HepG2 (cell line): ENCODE data around the gene EHD1. TPM values are rescaled to one million over a fixed set of nuclear protein-coding genes. Genes with fewer than 3 reads are reported as not detected.
A peak's percentile ranks its signal among the peaks of the same experiment; 100 is the strongest.

Experiments used
- ATAC-seq: fragments of 200-7000 bp; cut with Tn5 transposase; 3 replicates; pipeline ENCODE4 v1.9.1; 2020; ENCODE audit warnings: mild to moderate bottlenecking, moderate library complexity
- Bru-seq: library from RNA; stranded (reverse); fragments of 400-500 nt; gene quantifications from one replicate; lab custom pipeline; 2021; lab: Mats Ljungman, UMichigan
- BruChase-seq, 2 experiments: library from RNA; stranded (reverse); fragments of 400-500 nt; gene quantifications; one replicate each; lab custom pipeline; 2021; lab: Mats Ljungman, UMichigan
- BruUV-seq: library from RNA; stranded (reverse); fragments of 400-500 nt; replicated peaks from 2 replicates; lab custom pipeline; 2021; lab: Mats Ljungman, UMichigan
- CTCF ChIA-PET: fragments of 300-600 bp; formaldehyde crosslinking; extraction: SDS; loops from one replicate; lab custom pipeline; 2021; ENCODE audit warnings: low total read pairs, inconsistent platforms, low intra/inter-chr PET ratio; lab: Yijun Ruan, JAX
- POLR2A ChIA-PET: fragments of 350-600 bp; sonication (Branson Sonifier 250); formaldehyde crosslinking; loops from one replicate; lab custom pipeline; 2020; ENCODE audit warnings: antibody characterized with exemption, inconsistent platforms; lab: Yijun Ruan, JAX
- DNase-seq: peaks from one replicate; pipeline ENCODE4 v3.0.0-alpha.2; 2015; ENCODE audit warnings: low spot score
- FAIRE-seq: peaks from 3 replicates; lab custom pipeline; 2011; peaks lifted over from hg19 to GRCh38; lab: Jason Lieb, UNC
- H2AFZ ChIP-seq: one replicate; pipeline ENCODE4 v1.6.1; 2011; ENCODE audit warnings: low read length, inconsistent platforms
- H3K27ac ChIP-seq: fragments of 300-600 bp; 3 replicates; pipeline ENCODE4 v1.8.0; 2011; ENCODE audit warnings: mixed run types, mild to moderate bottlenecking, mixed read lengths, low read length, inconsistent platforms; ENCODE audit not compliant: insufficient read depth; ENCODE audit errors: extremely low read length
- H3K27me3 ChIP-seq, 2 experiments: fragments of 200-600 bp in 1 of 2; 2 replicates in 1 of 2; 3 replicates in 1 of 2; pipeline versions ENCODE4 v1.6.0 to v1.8.0; 2011; ENCODE audit warnings: low read length in 2 of 2, mild to moderate bottlenecking in 2 of 2, moderate library complexity in 2 of 2, inconsistent platforms in 1 of 2; ENCODE audit not compliant: insufficient read depth in 2 of 2, control insufficient read depth in 1 of 2
- H3K36me3 ChIP-seq, 2 experiments: fragments of 200-600 bp in 1 of 2; replicated peaks in 1 of 2; 2 replicates in 1 of 2; 3 replicates in 1 of 2; pipeline versions ENCODE4 v1.5.1 to v1.8.0; 2011; ENCODE audit warnings: low read length in 2 of 2, inconsistent platforms in 1 of 2; ENCODE audit not compliant: insufficient read depth in 2 of 2, control insufficient read depth in 1 of 2
- H3K4me1 ChIP-seq: 2 replicates; pipeline ENCODE4 v1.5.1; 2012; ENCODE audit warnings: low read length, inconsistent platforms; ENCODE audit not compliant: insufficient read depth
- H3K4me2 ChIP-seq: 2 replicates; pipeline ENCODE4 v1.6.0; 2011; ENCODE audit warnings: low read depth, low read length, inconsistent platforms
- H3K4me3 ChIP-seq, 3 experiments: fragments of 200-600 bp in 1 of 3; sonication (generic), shearing (Covaris generic) in 1 of 3; replicated peaks in 1 of 3; 2 replicates each; pipeline ENCODE4 v1.5.1; 2011 to 2016; ENCODE audit warnings: low read length in 3 of 3, inconsistent platforms in 2 of 3, low read depth in 2 of 3, mild to moderate bottlenecking in 2 of 3, control low read depth in 1 of 3, mixed read lengths in 1 of 3; ENCODE audit not compliant: insufficient read depth in 1 of 3
- H3K79me2 ChIP-seq: one replicate; pipeline ENCODE4 v1.6.1; 2011; ENCODE audit warnings: low read length, inconsistent platforms; ENCODE audit not compliant: insufficient read depth
- H3K9ac ChIP-seq: 2 replicates; pipeline ENCODE4 v1.6.0; 2011; ENCODE audit warnings: mild to moderate bottlenecking, low read depth, low read length, inconsistent platforms; ENCODE audit not compliant: insufficient read depth
- H3K9me3 ChIP-seq: 2 replicates; pipeline ENCODE4 v1.5.1; 2012; ENCODE audit warnings: mild to moderate bottlenecking, low read length
- H4K20me1 ChIP-seq: 2 replicates; pipeline ENCODE4 v1.6.0; 2011; ENCODE audit warnings: inconsistent platforms, mild to moderate bottlenecking, low read length, moderate library complexity; ENCODE audit not compliant: insufficient read depth
- ATRX ChIP-seq: sonication (generic); formaldehyde crosslinking; IDR thresholded peaks from 2 replicates; pipeline ENCODE4 v1.4.0; 2020; ENCODE audit warnings: missing genetic modification reagents, borderline replicate concordance
- JDP2 ChIP-seq: sonication (generic); formaldehyde crosslinking; IDR thresholded peaks from 2 replicates; pipeline ENCODE4 v1.8.1; 2022; ENCODE audit warnings: missing genetic modification reagents, borderline replicate concordance
- MXD4 ChIP-seq: IDR thresholded peaks from 2 replicates; pipeline ENCODE4 v1.6.1; 2016; ENCODE audit warnings: mild to moderate bottlenecking, missing biosample characterization, missing genetic modification reagents
- ZMYM2 ChIP-seq: sonication (generic); formaldehyde crosslinking; IDR thresholded peaks from 2 replicates; pipeline ENCODE4 v1.8.0; 2022; ENCODE audit warnings: mild to moderate bottlenecking, missing genetic modification reagents
- ZNF337 ChIP-seq: sonication (generic); formaldehyde crosslinking; IDR thresholded peaks from 2 replicates; pipeline ENCODE4 v1.5.1; 2020; ENCODE audit warnings: missing genetic modification reagents, low read depth, mild to moderate bottlenecking, borderline replicate concordance
- WGBS: methylation state at CpG from one replicate; pipeline ENCODE4 v1.1.6; 2017; ENCODE audit warnings: low lambda C conversion rate; 5-methylcytosine and 5-hydroxymethylcytosine counted together
- in situ Hi-C: cut with HindIII; loops from 2 replicates; pipeline ENCODE4 v1.10.0; 2017; ENCODE audit warnings: low pct_unique_long_range_greater_than_20kb; ENCODE audit not compliant: extremely low pct_ligation_motif_present
- intact Hi-C: fragments of 100-400 bp; cut with micrococcal nuclease; formaldehyde crosslinking; loops from one replicate; pipeline ENCODE4 v1.10.0; 2022; ENCODE audit not compliant: unreplicated experiment
- long read RNA-seq, 2 experiments: library from RNA in 1 of 2; library from polyadenylated mRNA in 1 of 2; stranded (forward) in 1 of 2; unstranded in 1 of 2; transcript quantifications; one replicate each; pipeline ENCODE4 v2.0.0, GENCODE V29; 2019 to 2022
- polyA minus RNA-seq, 3 experiments: library from RNA; depleted of rRNA, polyadenylated mRNA; stranded (reverse); fragments of >200 nt; gene quantifications; 2 replicates each; pipeline ENCODE4 v1.2.3, GENCODE V29; 2011; ENCODE audit warnings: low replicate concordance in 1 of 3
- polyA plus RNA-seq, 8 experiments: library from polyadenylated mRNA; depleted of rRNA in 3 of 8; stranded (reverse) in 7 of 8; unstranded in 1 of 8; fragments of >200 nt; fragmentation: Illumina TruSeq in 4 of 8; extraction: Trizol in 4 of 8; gene quantifications; 2 replicates each; pipeline versions ENCODE4 v1.2.1 to v1.2.3, GENCODE V29; 2011 to 2016; ENCODE audit warnings: low read depth in 4 of 8, missing spikeins in 1 of 8, mixed read lengths in 1 of 8; ENCODE audit not compliant: insufficient read depth in 1 of 8
- total RNA-seq, 5 experiments: library from RNA; depleted of rRNA; stranded (reverse); fragments of >200 nt; fragmentation: Illumina TruSeq; extraction: Trizol; gene quantifications; 2 replicates each; pipeline ENCODE4 v1.2.3, GENCODE V29; 2016; ENCODE audit warnings: low read depth in 1 of 5
- TF ChIP-seq, protein P1 (sequence below), 2 experiments: sonication (generic) in 1 of 2; formaldehyde crosslinking in 1 of 2; IDR thresholded peaks; 2 replicates each; pipeline versions ENCODE4 v1.5.1 to v1.6.1; 2011 to 2020; ENCODE audit warnings: borderline replicate concordance in 1 of 2, low read depth in 1 of 2, low read length in 1 of 2, mild to moderate bottlenecking in 1 of 2, missing genetic modification reagents in 1 of 2, moderate library complexity in 1 of 2
- TF ChIP-seq, protein P2 (sequence below): fragments of 450-650 bp; IDR thresholded peaks from 2 replicates; pipeline ENCODE4 v1.6.1; 2017; ENCODE audit warnings: mild to moderate bottlenecking

The EHD1 gene
- total RNA-seq (2016; rRNA removed; fragmentation: Illumina TruSeq; extraction: Trizol) (22.0 and 26.6 TPM in 2 replicates), polyA plus RNA-seq (2011; rRNA removed) (23.6 and 29.4 TPM in 2 replicates), polyA minus RNA-seq (2011; rRNA and poly(A)+ RNA removed; ENCODE audit: low replicate concordance) (63.9 and 78.7 TPM in 2 replicates), Bru-seq, nascent RNA (percentile 56 among the genes with signal in this experiment), BruChase-seq, experiment 1, labeled RNA remaining after a 6-hour chase (percentile 68 among the genes with signal in this experiment), BruChase-seq, experiment 2, labeled RNA remaining after a 2-hour chase (percentile 69 among the genes with signal in this experiment)
- total RNA-seq (2016; cell fraction: cytosol; rRNA removed; fragmentation: Illumina TruSeq; extraction: Trizol; ENCODE audit: low read depth): 8.1 and 9.7 TPM in 2 replicates
- 22.9 and 29.1 TPM in 2 replicates for total RNA-seq (2016; cell fraction: insoluble cytoplasmic fraction; rRNA removed; fragmentation: Illumina TruSeq; extraction: Trizol)
- total RNA-seq (2016; cell fraction: membrane; rRNA removed; fragmentation: Illumina TruSeq; extraction: Trizol): 11.0 and 11.5 TPM in 2 replicates
- total RNA-seq (2016; cell fraction: nucleus; rRNA removed; fragmentation: Illumina TruSeq; extraction: Trizol): 16.8 and 19.6 TPM in 2 replicates
- 20.8 and 31.1 TPM in 2 replicates for polyA plus RNA-seq (2011; cell fraction: cytosol; rRNA removed)
- 42.3 and 43.0 TPM in 2 replicates for polyA plus RNA-seq (2011; cell fraction: nucleus; rRNA removed)
- polyA plus RNA-seq (2012): 18.8 and 23.3 TPM in 2 replicates
- polyA plus RNA-seq (2016; cell fraction: cytosol; fragmentation: Illumina TruSeq; extraction: Trizol; ENCODE audit: low read depth): 3.5 and 3.9 TPM in 2 replicates
- polyA plus RNA-seq (2016; cell fraction: insoluble cytoplasmic fraction; fragmentation: Illumina TruSeq; extraction: Trizol; ENCODE audit: low read depth): 29.0 and 35.3 TPM in 2 replicates
- polyA plus RNA-seq (2016; cell fraction: membrane; fragmentation: Illumina TruSeq; extraction: Trizol; ENCODE audit: low read depth): 7.9 and 9.3 TPM in 2 replicates
- 33.4 and 34.4 TPM in 2 replicates for polyA plus RNA-seq (2016; cell fraction: nucleus; fragmentation: Illumina TruSeq; extraction: Trizol; ENCODE audit: insufficient read depth, low read depth)
- 21.2 and 28.0 TPM in 2 replicates for polyA minus RNA-seq (2011; cell fraction: cytosol; rRNA and poly(A)+ RNA removed)
- polyA minus RNA-seq (2011; cell fraction: nucleus; rRNA and poly(A)+ RNA removed): 15.5 and 22.1 TPM in 2 replicates
- long read RNA-seq, experiment 1, full-length matches to known transcripts: 14 of 27 reads
- long read RNA-seq, experiment 1, partial matches to known transcripts: 1 of 27 reads
- long read RNA-seq, experiment 1, other reads (novel, unspliced or antisense): 12 of 27 reads
- long read RNA-seq, experiment 2, full-length matches to known transcripts: 57 of 106 reads
- long read RNA-seq, experiment 2, partial matches to known transcripts: 5 of 106 reads
- long read RNA-seq, experiment 2, other reads (novel, unspliced or antisense): 44 of 106 reads

DNA sequence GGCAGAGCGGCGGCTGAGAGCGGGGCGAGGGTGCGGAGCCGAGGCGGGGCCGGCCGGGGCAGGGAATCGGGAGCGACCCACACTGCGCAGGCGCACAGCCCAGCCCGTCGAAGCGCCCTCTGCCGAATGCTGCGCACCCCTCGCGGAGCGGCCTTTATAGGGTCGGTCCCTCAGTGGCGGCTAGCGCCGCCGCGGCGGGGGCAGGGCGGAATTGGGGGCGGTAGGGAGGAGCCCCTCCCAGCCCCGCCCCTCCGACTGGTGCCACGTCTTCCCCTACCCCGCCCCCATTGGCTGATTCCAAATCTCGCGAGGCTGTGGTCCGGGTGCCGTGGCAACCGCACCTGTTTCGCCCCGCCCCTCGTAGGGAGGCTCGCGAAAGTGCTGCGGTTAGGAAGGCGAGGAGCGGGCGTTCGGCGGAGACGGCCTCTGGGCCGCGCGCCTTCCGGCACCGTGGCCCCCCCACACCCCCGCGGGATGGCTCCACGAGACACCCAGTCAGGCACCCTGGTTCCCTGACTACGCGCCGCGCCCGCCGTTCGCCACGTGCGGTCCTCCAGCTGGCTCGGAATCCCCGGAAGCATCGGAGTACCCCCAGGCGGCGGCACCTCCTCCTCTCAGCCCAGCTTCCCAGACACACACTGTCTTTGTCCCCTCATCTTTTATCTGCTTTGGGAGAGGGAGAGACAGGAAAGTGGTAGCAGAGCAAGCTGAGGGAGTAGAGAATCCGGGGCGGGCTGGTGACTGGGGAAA lies at the start of gene EHD1:
EHD1 (minus strand) TSS at position 128 of the 750 bp plus-strand sequence. CDS start 157 bp downstream, outside the sequence.
- Histone ChIP-seq H3K27me3 (no peaks in the 10 kb centered on the region; a peak in 1 of 5 replicates), H3K79me2 (peaks cover 35% of the 10 kb centered on the region), H3K9ac (peak within 1 kb of the TSS; percentile 82), H3K4me1 (peaks cover 62% of the 10 kb centered on the region), H3K4me3 (peak within 1 kb of the TSS; percentile 83 to 99 (median 98)), H3K9me3 (no peaks in the 10 kb centered on the region), H3K27ac (peak within 1 kb of the TSS; percentile 62), H2AFZ (no peak within 1 kb of the TSS), H3K36me3 (peaks cover 0 to 4% of the 10 kb centered on the region in 2 experiments; a peak in 1 of 5 replicates), H3K4me2 (peak within 1 kb of the TSS; percentile 98), H4K20me1 (no peaks in the 10 kb centered on the region)
- CTCF ChIA-PET: interaction anchor here (1.3 to 1.7 kb wide), 2 partner anchors 16 to 32 kb away, joined by 3 to 6 read pairs; no protein-coding TSS in a partner anchor
- under 1% methylated on average over 13 of the region's 75 CpGs for WGBS
- intact Hi-C loops (no loop called here), in situ Hi-C loops (no loop called here)
- no TSS peak for BruUV-seq
- POLR2A ChIA-PET: interaction anchor here (0.6 to 10.4 kb wide), 6 partner anchors 9 to 120 kb away, joined by 3 to 132 read pairs (median 17); no protein-coding TSS in a partner anchor
- peak; percentile 67 for FAIRE-seq
- ATAC-seq: peak; percentile 78
- DNase-seq: peak; percentile 91
- TF ChIP-seq ZMYM2 (CRISPR knock-in tag) (no peak), ATRX (CRISPR knock-in tag) (no peak), MXD4 (CRISPR knock-in tag) (peak; percentile 95), ZNF337 (CRISPR knock-in tag) (no peak), JDP2 (no peak)
- TF ChIP-seq, protein P1, sequence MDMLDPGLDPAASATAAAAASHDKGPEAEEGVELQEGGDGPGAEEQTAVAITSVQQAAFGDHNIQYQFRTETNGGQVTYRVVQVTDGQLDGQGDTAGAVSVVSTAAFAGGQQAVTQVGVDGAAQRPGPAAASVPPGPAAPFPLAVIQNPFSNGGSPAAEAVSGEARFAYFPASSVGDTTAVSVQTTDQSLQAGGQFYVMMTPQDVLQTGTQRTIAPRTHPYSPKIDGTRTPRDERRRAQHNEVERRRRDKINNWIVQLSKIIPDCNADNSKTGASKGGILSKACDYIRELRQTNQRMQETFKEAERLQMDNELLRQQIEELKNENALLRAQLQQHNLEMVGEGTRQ (IDR thresholded peaks at IDR 0.05; ENCODE audit: low read depth, low read length): no peak
- TF ChIP-seq, protein P1 (CRISPR knock-in tag; IDR thresholded peaks at IDR 0.05; ENCODE audit: borderline replicate concordance): peak; percentile 58; the same call in 1 of the 2 replicates
- TF ChIP-seq, protein P2, sequence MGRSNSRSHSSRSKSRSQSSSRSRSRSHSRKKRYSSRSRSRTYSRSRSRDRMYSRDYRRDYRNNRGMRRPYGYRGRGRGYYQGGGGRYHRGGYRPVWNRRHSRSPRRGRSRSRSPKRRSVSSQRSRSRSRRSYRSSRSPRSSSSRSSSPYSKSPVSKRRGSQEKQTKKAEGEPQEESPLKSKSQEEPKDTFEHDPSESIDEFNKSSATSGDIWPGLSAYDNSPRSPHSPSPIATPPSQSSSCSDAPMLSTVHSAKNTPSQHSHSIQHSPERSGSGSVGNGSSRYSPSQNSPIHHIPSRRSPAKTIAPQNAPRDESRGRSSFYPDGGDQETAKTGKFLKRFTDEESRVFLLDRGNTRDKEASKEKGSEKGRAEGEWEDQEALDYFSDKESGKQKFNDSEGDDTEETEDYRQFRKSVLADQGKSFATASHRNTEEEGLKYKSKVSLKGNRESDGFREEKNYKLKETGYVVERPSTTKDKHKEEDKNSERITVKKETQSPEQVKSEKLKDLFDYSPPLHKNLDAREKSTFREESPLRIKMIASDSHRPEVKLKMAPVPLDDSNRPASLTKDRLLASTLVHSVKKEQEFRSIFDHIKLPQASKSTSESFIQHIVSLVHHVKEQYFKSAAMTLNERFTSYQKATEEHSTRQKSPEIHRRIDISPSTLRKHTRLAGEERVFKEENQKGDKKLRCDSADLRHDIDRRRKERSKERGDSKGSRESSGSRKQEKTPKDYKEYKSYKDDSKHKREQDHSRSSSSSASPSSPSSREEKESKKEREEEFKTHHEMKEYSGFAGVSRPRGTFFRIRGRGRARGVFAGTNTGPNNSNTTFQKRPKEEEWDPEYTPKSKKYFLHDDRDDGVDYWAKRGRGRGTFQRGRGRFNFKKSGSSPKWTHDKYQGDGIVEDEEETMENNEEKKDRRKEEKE: no peak
